Calu3 (cell line): ENCODE results near the gene ZNF644. TPM values are rescaled to one million over a fixed set of nuclear protein-coding genes. Genes with fewer than 3 reads are reported as not detected.
"Not testable (repeated sequence)": the region's sequence is repeated elsewhere in the genome, so short reads cannot be mapped to it uniquely, and the experiment has no call there.

Source experiments
- BruUV-seq: library from RNA; stranded (reverse); fragments of 400-500 nt; replicated peaks from 2 replicates; lab custom pipeline; 2021; lab: Mats Ljungman, UMichigan
- CTCF ChIA-PET: fragments of 300-600 bp; sonication (Branson Sonifier 250); formaldehyde crosslinking; loops from one replicate; lab custom pipeline; 2022; ENCODE audit warnings: antibody characterized with exemption; lab: Charles Lee
- DNase-seq: peaks from one replicate; pipeline ENCODE4 v3.0.0; 2022
- H3K27ac Mint-ChIP-seq: one replicate; pipeline ENCODE4 v1.8.0; 2022; ENCODE audit warnings: mixed read lengths; ENCODE audit not compliant: unreplicated experiment
- H3K27me3 Mint-ChIP-seq: one replicate; pipeline ENCODE4 v1.8.0; 2022; ENCODE audit warnings: mixed read lengths; ENCODE audit not compliant: unreplicated experiment
- H3K36me3 Mint-ChIP-seq: one replicate; pipeline ENCODE4 v1.8.0; 2022; ENCODE audit warnings: mild to moderate bottlenecking, moderate library complexity, mixed read lengths; ENCODE audit not compliant: insufficient read depth, unreplicated experiment
- H3K4me1 Mint-ChIP-seq: one replicate; pipeline ENCODE4 v1.8.0; 2022; ENCODE audit warnings: mild to moderate bottlenecking, low read depth, mixed read lengths; ENCODE audit not compliant: unreplicated experiment
- H3K4me3 Mint-ChIP-seq: one replicate; pipeline ENCODE4 v1.8.0; 2022; ENCODE audit warnings: mild to moderate bottlenecking, low read depth, moderate library complexity, mixed read lengths; ENCODE audit not compliant: unreplicated experiment
- H3K9me3 Mint-ChIP-seq: one replicate; pipeline ENCODE4 v1.8.0; 2022; ENCODE audit warnings: low read depth, mixed read lengths; ENCODE audit not compliant: unreplicated experiment
- intact Hi-C: fragments of 100-400 bp; cut with micrococcal nuclease; formaldehyde crosslinking; loops from one replicate; pipeline ENCODE4 v1.10.0; 2022; ENCODE audit not compliant: unreplicated experiment
- total RNA-seq: library from RNA; stranded (reverse); gene quantifications from 2 replicates; pipeline ENCODE4 v1.2.3, GENCODE V29; 2022
- TF ChIP-seq, protein P1 (sequence below): fragments of 200-600 bp; IDR thresholded peaks from one replicate; pipeline ENCODE4 v1.8.0; 2022; ENCODE audit warnings: antibody characterized with exemption; ENCODE audit not compliant: unreplicated experiment

Gene ZNF644
- total RNA-seq, 1 experiment from 2014 or later, result 76.0 TPM

DNA sequence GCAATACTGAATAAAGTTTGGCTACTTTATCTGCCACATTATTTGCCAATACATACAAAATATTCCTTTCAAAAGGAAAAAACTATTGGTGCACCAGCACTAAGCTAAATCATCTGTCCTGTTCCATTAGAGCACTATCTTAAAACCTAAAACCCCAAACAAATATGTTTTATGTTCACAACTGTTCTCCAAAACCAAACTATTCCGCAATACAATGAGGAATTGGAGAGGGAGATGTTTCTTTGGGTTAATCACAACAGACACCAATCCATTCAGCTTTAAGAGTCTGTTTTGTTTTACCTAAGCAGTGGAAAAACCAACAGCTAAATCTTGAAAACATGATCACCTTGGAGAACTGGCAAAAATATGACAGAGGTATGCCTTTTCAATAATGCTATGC lies 85.1 kb downstream of the ZNF644 start:
- Mint-ChIP-seq H3K4me1 (peaks cover 30% of the 10 kb centered on the region), H3K9me3 (no peaks in the 10 kb centered on the region), H3K4me3 (no peak overlapping the region), H3K27ac (peak overlapping the region; percentile 74), H3K36me3 (peaks cover 55% of the 10 kb centered on the region), H3K27me3 (no peaks in the 10 kb centered on the region)
- TF ChIP-seq, protein P1, sequence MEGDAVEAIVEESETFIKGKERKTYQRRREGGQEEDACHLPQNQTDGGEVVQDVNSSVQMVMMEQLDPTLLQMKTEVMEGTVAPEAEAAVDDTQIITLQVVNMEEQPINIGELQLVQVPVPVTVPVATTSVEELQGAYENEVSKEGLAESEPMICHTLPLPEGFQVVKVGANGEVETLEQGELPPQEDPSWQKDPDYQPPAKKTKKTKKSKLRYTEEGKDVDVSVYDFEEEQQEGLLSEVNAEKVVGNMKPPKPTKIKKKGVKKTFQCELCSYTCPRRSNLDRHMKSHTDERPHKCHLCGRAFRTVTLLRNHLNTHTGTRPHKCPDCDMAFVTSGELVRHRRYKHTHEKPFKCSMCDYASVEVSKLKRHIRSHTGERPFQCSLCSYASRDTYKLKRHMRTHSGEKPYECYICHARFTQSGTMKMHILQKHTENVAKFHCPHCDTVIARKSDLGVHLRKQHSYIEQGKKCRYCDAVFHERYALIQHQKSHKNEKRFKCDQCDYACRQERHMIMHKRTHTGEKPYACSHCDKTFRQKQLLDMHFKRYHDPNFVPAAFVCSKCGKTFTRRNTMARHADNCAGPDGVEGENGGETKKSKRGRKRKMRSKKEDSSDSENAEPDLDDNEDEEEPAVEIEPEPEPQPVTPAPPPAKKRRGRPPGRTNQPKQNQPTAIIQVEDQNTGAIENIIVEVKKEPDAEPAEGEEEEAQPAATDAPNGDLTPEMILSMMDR, result no peak
- CTCF ChIA-PET, result interaction anchor here (1.2 to 2.2 kb wide), 3 partner anchors 9 to 228 kb away, joined by 3 to 9 read pairs (median 5); no protein-coding TSS in a partner anchor
- intact Hi-C loops, result loop anchor here (10.0 kb wide), 1 partner anchor 122 kb away; no protein-coding TSS in a partner anchor
- no peak for DNase-seq
- BruUV-seq, result no TSS peak

DNA sequence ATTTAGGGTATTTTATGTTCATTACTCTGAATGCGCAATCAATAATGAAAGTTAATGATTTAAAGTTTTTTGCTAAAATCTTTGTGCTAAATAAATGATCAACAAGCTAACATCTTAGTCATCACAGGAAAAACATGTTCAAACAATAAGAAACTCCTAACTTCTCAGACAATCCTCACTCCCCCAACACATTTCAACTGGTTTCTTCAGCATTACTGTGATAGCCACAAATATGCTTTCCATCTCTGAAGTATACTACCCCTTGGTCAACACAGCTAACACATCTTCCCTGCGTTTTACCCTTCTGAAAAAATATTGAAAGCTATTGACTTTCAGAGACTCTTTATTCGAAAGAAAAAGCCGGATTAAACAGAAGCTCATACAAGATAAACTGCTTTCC lies 85.8 kb downstream of the ZNF644 start:
- BruUV-seq, result no TSS peak
- Mint-ChIP-seq H3K4me1 (peaks cover 30% of the 10 kb centered on the region), H3K4me3 (peak overlapping the region; percentile 43), H3K36me3 (peaks cover 54% of the 10 kb centered on the region), H3K27me3 (no peaks in the 10 kb centered on the region), H3K27ac (peak overlapping the region; percentile 74), H3K9me3 (no peaks in the 10 kb centered on the region)
- CTCF ChIA-PET, result interaction anchor here (1.2 to 2.2 kb wide), 4 partner anchors 10 to 229 kb away, joined by 3 to 9 read pairs (median 4); no protein-coding TSS in a partner anchor
- intact Hi-C loops, result loop anchor here (10.0 kb wide), 1 partner anchor 121 kb away; no protein-coding TSS in a partner anchor
- TF ChIP-seq, protein P1, result no peak
- no peak for DNase-seq

DNA sequence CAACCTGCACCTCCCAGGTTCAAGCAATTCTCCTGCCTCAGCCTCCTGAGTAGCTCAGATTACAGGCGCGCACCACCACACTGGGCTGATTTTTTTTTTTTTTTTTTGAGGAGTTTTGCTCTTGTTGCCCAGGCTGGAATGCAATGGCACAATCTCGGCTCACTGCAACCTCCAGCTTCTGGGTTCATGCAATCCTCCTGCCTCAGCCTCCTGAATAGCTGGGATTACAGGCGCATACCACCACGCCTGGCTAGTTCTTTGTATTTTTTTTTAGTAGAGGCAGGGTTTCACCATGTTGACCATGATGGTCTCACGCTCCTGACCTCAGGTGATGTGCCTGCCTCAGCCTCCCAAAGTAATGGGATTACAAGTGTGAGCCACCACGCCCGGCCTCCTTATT lies 93.6 kb downstream of the ZNF644 start:
- H3K4me3 Mint-ChIP-seq, H3K27ac Mint-ChIP-seq, intact Hi-C loops, DNase-seq, H3K27me3 Mint-ChIP-seq, BruUV-seq, H3K9me3 Mint-ChIP-seq: not testable (repeated sequence)
- Mint-ChIP-seq H3K4me1 (peaks cover 55% of the 10 kb centered on the region), H3K36me3 (peaks cover 23% of the 10 kb centered on the region)
- CTCF ChIA-PET, result interaction anchor here (0.7 kb wide), 1 partner anchor 1004 kb away, joined by 3 read pairs; no protein-coding TSS in a partner anchor

DNA sequence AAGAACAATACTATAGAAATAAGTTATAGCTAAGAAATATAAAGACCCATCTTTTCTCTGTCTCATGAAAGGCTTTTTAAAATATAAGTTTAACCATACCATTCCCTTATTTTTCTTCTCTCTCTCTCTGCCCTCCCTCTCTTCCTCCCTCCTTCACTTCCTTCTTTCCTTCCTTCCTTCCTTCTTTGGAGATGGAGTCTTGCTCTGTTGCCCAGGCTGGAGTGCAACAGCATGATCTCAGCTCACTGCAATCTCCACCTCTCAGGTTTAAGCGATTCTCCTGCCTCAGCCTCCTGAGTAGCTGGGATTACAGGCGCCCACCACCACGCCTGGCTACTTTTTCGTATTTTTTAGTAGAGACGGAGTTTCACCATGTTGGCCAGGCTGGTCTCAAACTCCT lies 94.2 kb downstream of the ZNF644 start:
- DNase-seq, intact Hi-C loops, H3K27ac Mint-ChIP-seq, H3K27me3 Mint-ChIP-seq, H3K9me3 Mint-ChIP-seq, BruUV-seq, H3K4me3 Mint-ChIP-seq: not testable (repeated sequence)
- CTCF ChIA-PET, result interaction anchor here (0.7 kb wide), 1 partner anchor 1005 kb away, joined by 3 read pairs; no protein-coding TSS in a partner anchor
- Mint-ChIP-seq H3K4me1 (peaks cover 61% of the 10 kb centered on the region), H3K36me3 (peaks cover 23% of the 10 kb centered on the region)

DNA sequence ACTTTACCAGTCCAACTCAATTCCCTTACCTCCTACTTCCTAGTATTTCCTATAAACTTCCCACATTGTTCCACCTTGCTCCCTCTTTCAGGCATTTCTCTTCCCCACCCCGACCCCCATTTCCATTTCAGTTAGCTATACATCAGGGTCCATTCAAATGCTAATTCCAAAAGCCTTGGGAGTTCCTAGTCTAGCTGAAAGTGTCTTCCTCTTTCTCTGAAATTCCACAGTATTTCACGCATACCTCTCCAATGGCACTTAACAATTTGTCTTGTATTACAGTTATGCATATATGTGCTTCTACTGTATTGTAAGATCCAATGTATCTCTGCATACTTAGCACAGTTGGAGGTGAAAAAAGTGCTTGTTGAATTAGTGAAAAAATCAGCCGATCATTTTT lies 94.9 kb downstream of the ZNF644 start:
- Mint-ChIP-seq H3K27ac (peak overlapping the region; percentile 37), H3K4me3 (peak overlapping the region; percentile 3), H3K36me3 (peaks cover 23% of the 10 kb centered on the region), H3K27me3 (no peaks in the 10 kb centered on the region), H3K4me1 (peaks cover 66% of the 10 kb centered on the region), H3K9me3 (peaks cover 4% of the 10 kb centered on the region)
- intact Hi-C loops, result no loop called here
- TF ChIP-seq, protein P1, result no peak
- CTCF ChIA-PET, result interaction anchor here (0.6 to 1.5 kb wide), 3 partner anchors 9 to 1901 kb away, joined by 3 to 9 read pairs (median 4); no protein-coding TSS in a partner anchor
- DNase-seq, result no peak
- no TSS peak for BruUV-seq
